NCI-H1694 treated with DMSO at 0.1 percent for 48 hours (cell line): ENCODE measurements around the gene TRIM17.

Experiments used
- DNase-seq: peaks from one replicate; lab custom pipeline; 2025; lab: John Stamatoyannopoulos, UW

TRIM17 gene

GRCh38 chr1:228400692-228401454 lies 15.8 kb downstream of the TRIM17 start:
- DNase-seq, result no peak

GRCh38 chr1:228400237-228400651 lies 16.4 kb downstream of the TRIM17 start:
- no peak for DNase-seq

GRCh38 chr1:228399531-228400236 lies 17.0 kb downstream of the TRIM17 start:
- no peak for DNase-seq

- DNase-seq, result no peak
Measured at GRCh38 chr1:228398741-228399461, 17.8 kb downstream of the TRIM17 start.

- DNase-seq, result no peak
Measured at GRCh38 chr1:228397966-228398365, 18.7 kb downstream of the TRIM17 start.

- DNase-seq, result no peak
Measured at GRCh38 chr1:228396770-228397662, 19.6 kb downstream of the TRIM17 start.

- no peak for DNase-seq
Measured at GRCh38 chr1:228394571-228395394, 21.9 kb downstream of the TRIM17 start.

GRCh38 chr1:228393811-228394570 lies 22.7 kb downstream of the TRIM17 start:
- DNase-seq, result no peak

GRCh38 chr1:228393268-228393701 lies 23.4 kb downstream of the TRIM17 start:
- no peak for DNase-seq

GRCh38 chr1:228392111-228392936 lies 24.3 kb downstream of the TRIM17 start:
- DNase-seq, result no peak

- DNase-seq, result no peak
Measured at GRCh38 chr1:228391411-228392020, 25.1 kb downstream of the TRIM17 start.

GRCh38 chr1:228390649-228391048 lies 26.0 kb downstream of the TRIM17 start:
- DNase-seq, result no peak

- DNase-seq, result no peak
Measured at GRCh38 chr1:228387321-228387720, 29.3 kb downstream of the TRIM17 start.

- no peak for DNase-seq
Measured at GRCh38 chr1:228385232-228385631, 31.4 kb downstream of the TRIM17 start.

- no peak for DNase-seq
Measured at GRCh38 chr1:228383773-228384172, 32.9 kb downstream of the TRIM17 start.

- DNase-seq, result no peak
Measured at GRCh38 chr1:228381356-228381755, 35.3 kb downstream of the TRIM17 start.

- no peak for DNase-seq
Measured at GRCh38 chr1:228379666-228380065, 37.0 kb downstream of the TRIM17 start.

GRCh38 chr1:228378873-228379460 lies 37.7 kb downstream of the TRIM17 start:
- no peak for DNase-seq
